Heart right ventricle (tissue), 16 donors: ENCODE measurements around the gene TFPI2. TPM values are rescaled to one million over a fixed set of nuclear protein-coding genes. Genes with fewer than 3 reads are reported as not detected.

Source experiments
- ATAC-seq, 8 donors: fragments of 200-7000 bp; cut with Tn5 transposase; one replicate each; pipeline ENCODE4 v1.9.1; 2020; ENCODE audit warnings: mild to moderate bottlenecking in 8 of 8, moderate library complexity in 8 of 8, moderate number of reproducible peaks in 1 of 8
- DNase-seq, 2 donors: peaks; one replicate each; pipeline ENCODE4 v3.0.0-alpha.2; 2020
- H3K27ac ChIP-seq, 10 donors: fragments of 200-600 bp; sonication (generic) in 2 of 10; one replicate each; pipeline versions ENCODE4 v1.5.0 to v1.8.0; 2020 to 2022; ENCODE audit warnings: mild to moderate bottlenecking in 3 of 10
- H3K27me3 ChIP-seq, 7 donors: fragments of 200-600 bp; one replicate each; pipeline ENCODE4 v1.8.0; 2021 to 2022; ENCODE audit warnings: mild to moderate bottlenecking in 2 of 7
- H3K36me3 ChIP-seq, 9 donors: fragments of 200-600 bp; sonication (generic) in 1 of 9; one replicate each; pipeline versions ENCODE4 v1.5.0 to v1.8.0; 2020 to 2022; ENCODE audit warnings: mild to moderate bottlenecking in 2 of 9
- H3K4me1 ChIP-seq, 9 donors: fragments of 200-600 bp; sonication (generic) in 1 of 9; one replicate each; pipeline versions ENCODE4 v1.5.0 to v1.8.0; 2020 to 2022; ENCODE audit warnings: mild to moderate bottlenecking in 4 of 9
- H3K4me3 ChIP-seq, 10 donors: fragments of 200-600 bp; sonication (generic) in 2 of 10; one replicate each; pipeline versions ENCODE4 v1.5.0 to v1.8.0; 2020 to 2022; ENCODE audit warnings: mild to moderate bottlenecking in 7 of 10, moderate library complexity in 2 of 10
- H3K9me3 ChIP-seq, 11 donors: fragments of 200-600 bp in 10 of 11; sonication (generic) in 2 of 11; one replicate each; pipeline versions ENCODE4 v1.5.0 to v1.8.0; 2013 to 2022; ENCODE audit warnings: mild to moderate bottlenecking in 2 of 11, control low read depth in 1 of 11, moderate library complexity in 1 of 11
- WGBS, 2 donors: extraction: QIAGEN DNeasy Blood & Tissue Kit; methylation state at CpG; one replicate each; pipeline ENCODE4 v1.1.7; 2013; ENCODE audit warnings: inconsistent platforms in 1 of 2; 5-methylcytosine and 5-hydroxymethylcytosine counted together
- intact Hi-C, 10 donors: fragments of 100-400 bp; cut with DNase I; formaldehyde crosslinking; loops; one replicate each; pipeline versions ENCODE4 v1.11.1 to v1.14.2; 2022
- polyA plus RNA-seq, 2 donors: library from polyadenylated mRNA; stranded (reverse); fragments of 200-250 nt; gene quantifications; one replicate each; pipeline ENCODE4 v1.2.3, GENCODE V29; 2013
- total RNA-seq, 10 donors: library from RNA; stranded (reverse); fragmentation: NEBNext Ultra II Directional in 3 of 10; extraction: Animal tissue kit (Norgen Biotek cat#: 25700) in 3 of 10; gene quantifications; one replicate each; pipeline versions ENCODE4 v1.2.1 to v1.2.4, GENCODE V29; 2021 to 2023
- TF ChIP-seq, protein P1 (sequence below), 9 donors: fragments of 200-600 bp; sonication (generic) in 2 of 9; IDR thresholded peaks; one replicate each; pipeline versions ENCODE4 v1.5.0 to v1.8.0; 2021 to 2022; ENCODE audit warnings: antibody characterized with exemption in 9 of 9, mild to moderate bottlenecking in 5 of 9, moderate library complexity in 1 of 9
- donor health status: Arrhythmogenic right ventricular cardiomyopathy.
- donor health status: ischemic (EF 13 %, LVEDD 7.1; RV severe dilation, severe dysfunction).
- donor health status: healthy with polysubstance abuse.
- donor health status: DM: no; HTN: yes; CAD: no.
- donor health status: DM: no; HTN: no; CAD: no.
- donor health status: ischemic (EF 25% LVEDD 6.9; RV normal size, moderate dysfunction).
- donor health status: ischemic (EF 25% LVEDD 5.7; RV mildly dilated, moderate dysfunction).
- donor health status: healthy.
- donor health status: DM: yes; HTN: yes; CAD: no.
- donor health status: Ischemic cardiomyopathy.
- donor health status: ischemic (EF 35%, LVEDD 5.7; RV mildly dilated, moderate dysfunction).
- donor health status: nonischemic (EF 11% LVEDD 7.7; RV severe dilation, severe dysfunction).
- donor health status: DM: yes; HTN: yes; CAD: no.
- donor health status: PGD.
- donor health status: ischemic (EF 29% LVEDD 5.4; RV normal size, mild dysfunction).
- donor health status: nonischemic (EF 23%, LVEDD 6.1; RV moderate dilation, normal function).

Gene TFPI2
- total and polyA plus RNA-seq, 12 donors, result 1.1 to 13.4 (median 2.2) TPM

DNA sequence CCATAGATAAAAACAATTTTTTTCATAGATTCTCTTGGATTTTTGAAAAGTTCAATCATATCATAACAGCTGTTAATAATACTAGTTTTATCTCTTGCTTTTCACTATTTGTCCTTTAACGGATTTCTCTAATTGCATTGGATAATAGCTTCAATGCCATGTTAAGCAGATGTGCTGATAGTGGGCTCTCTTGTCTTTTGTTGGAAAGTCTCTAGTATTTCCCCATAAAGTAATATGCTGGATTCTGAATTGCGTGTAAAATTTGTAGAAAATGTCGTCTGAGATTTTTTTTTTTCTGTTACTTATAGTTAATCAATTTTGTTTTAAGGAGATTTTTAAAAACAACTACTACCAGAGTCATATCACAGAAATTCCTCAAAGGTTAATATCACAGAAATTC, 53.3 kb downstream of the TFPI2 start:
- no peak overlapping the region for H3K27ac ChIP-seq
- no peaks in the 10 kb centered on the region for H3K27me3 ChIP-seq
- 87 to 93% methylated on average over 3 of the region's 3 CpGs for WGBS, 2 donors
- TF ChIP-seq, protein P1, sequence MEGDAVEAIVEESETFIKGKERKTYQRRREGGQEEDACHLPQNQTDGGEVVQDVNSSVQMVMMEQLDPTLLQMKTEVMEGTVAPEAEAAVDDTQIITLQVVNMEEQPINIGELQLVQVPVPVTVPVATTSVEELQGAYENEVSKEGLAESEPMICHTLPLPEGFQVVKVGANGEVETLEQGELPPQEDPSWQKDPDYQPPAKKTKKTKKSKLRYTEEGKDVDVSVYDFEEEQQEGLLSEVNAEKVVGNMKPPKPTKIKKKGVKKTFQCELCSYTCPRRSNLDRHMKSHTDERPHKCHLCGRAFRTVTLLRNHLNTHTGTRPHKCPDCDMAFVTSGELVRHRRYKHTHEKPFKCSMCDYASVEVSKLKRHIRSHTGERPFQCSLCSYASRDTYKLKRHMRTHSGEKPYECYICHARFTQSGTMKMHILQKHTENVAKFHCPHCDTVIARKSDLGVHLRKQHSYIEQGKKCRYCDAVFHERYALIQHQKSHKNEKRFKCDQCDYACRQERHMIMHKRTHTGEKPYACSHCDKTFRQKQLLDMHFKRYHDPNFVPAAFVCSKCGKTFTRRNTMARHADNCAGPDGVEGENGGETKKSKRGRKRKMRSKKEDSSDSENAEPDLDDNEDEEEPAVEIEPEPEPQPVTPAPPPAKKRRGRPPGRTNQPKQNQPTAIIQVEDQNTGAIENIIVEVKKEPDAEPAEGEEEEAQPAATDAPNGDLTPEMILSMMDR (IDR thresholded peaks at IDR 0.05), result no peak
- H3K36me3 ChIP-seq, result no peaks in the 10 kb centered on the region
- peaks cover 0 to 19% (median 0%) of the 10 kb centered on the region in 9 donors for H3K4me1 ChIP-seq
- no peak overlapping the region for H3K4me3 ChIP-seq
- intact Hi-C loops, result no loop called here
- no peaks in the 10 kb centered on the region for H3K9me3 ChIP-seq
- DNase-seq (no peak), ATAC-seq (no peak)

DNA sequence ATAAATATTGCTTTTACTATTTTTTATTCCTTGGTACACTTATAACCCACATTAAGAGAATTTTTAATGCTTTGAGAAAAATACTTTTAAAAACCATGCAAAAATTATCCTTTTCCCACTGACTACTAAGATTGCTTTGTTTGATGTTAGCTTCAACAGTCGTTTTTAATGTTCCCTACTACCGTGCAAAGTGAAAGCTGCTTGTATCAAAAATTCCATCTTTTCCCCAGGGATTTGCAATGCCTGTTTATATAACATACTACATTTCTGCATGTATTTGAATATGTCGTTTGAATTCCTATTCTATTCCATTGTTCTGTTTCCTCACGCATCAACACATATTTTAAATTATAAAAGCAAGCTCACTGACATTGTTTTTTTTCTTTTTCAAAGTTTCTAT, 54.4 kb downstream of the TFPI2 start:
- Histone ChIP-seq H3K27me3 (no peaks in the 10 kb centered on the region), H3K36me3 (no peaks in the 10 kb centered on the region), H3K9me3 (no peaks in the 10 kb centered on the region), H3K4me1 (peaks cover 0 to 19% (median 0%) of the 10 kb centered on the region in 9 donors), H3K27ac (no peak overlapping the region), H3K4me3 (no peak overlapping the region)
- no peak for ATAC-seq
- TF ChIP-seq, protein P1 (IDR thresholded peaks at IDR 0.05), result no peak
- no peak for DNase-seq
- intact Hi-C loops, result no loop called here
- WGBS, 2 donors, result 27 to 40% methylated on average over 4 of the region's 4 CpGs

DNA sequence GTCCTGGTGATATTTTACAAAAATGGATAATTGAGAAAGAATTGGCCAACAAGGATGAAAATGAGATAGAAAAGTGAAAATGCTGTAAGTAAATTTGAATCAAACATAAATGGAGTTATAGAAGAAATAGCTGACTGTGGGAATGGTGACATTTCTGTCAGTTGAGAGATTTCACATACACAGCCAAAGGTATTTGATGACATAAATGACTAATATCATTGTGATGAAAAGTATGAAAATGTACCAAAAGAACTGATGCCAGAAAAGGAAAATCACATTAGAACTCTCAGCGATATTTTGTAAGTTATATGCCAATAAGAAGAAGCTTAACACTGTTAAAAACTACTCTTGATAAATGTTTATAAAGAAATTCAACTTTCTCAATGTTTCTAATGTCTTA, 54.9 kb downstream of the TFPI2 start:
- WGBS, 2 donors, result 57 to 58% methylated on average over 1 of the region's 1 CpG
- H3K4me3 ChIP-seq, result no peak overlapping the region
- H3K27me3 ChIP-seq, result no peaks in the 10 kb centered on the region
- intact Hi-C loops, result no loop called here
- TF ChIP-seq, protein P1 (IDR thresholded peaks at IDR 0.05), result no peak
- no peak overlapping the region for H3K27ac ChIP-seq
- no peaks in the 10 kb centered on the region for H3K36me3 ChIP-seq
- DNase-seq, result no peak
- ATAC-seq, result no peak
- H3K9me3 ChIP-seq, result no peaks in the 10 kb centered on the region
- peaks cover 0 to 19% (median 0%) of the 10 kb centered on the region in 9 donors for H3K4me1 ChIP-seq

Other genes starting within 250 kb of the TFPI2 start
- not detected for gene GNGT1, start 15.8 kb upstream of the TFPI2 start, total RNA-seq
- gene GNGT1, start 15.8 kb upstream of the TFPI2 start, polyA plus RNA-seq, result not detected
- 10 to 100 TPM; 10.6 to 24.7 (median 14.6) TPM for gene GNG11, start 31.0 kb upstream of the TFPI2 start, total RNA-seq
- 10 to 100 TPM; 32.1 to 52.7 TPM for gene GNG11, start 31.0 kb upstream of the TFPI2 start, polyA plus RNA-seq
- gene BET1, start 113.6 kb upstream of the TFPI2 start, total RNA-seq, result 10 to 100 TPM in 8 of 10 donors, 1 to 10 TPM in 2; 6.9 to 13.8 (median 11.0) TPM
- gene BET1, start 113.6 kb upstream of the TFPI2 start, polyA plus RNA-seq, result 10 to 100 TPM; 14.4 to 20.2 TPM